ENCODE measurements around the gene KY. TPM values are rescaled to one million over a fixed set of nuclear protein-coding genes. Genes with fewer than 3 reads are reported as not detected.

Gene KY
- total and polyA plus RNA-seq, 4 donors: 0.06 to 0.21 (median 0.15) TPM; not detected in 1

GRCh38 chr3:134649106-134649705 lies 1.6 kb downstream of the KY start:
- no peak overlapping the region for H3K27ac ChIP-seq (ENCODE audit: low read depth in 1 of 2, low read length in 1 of 2)
- no peak overlapping the region for H3K4me3 ChIP-seq
- TF ChIP-seq CTCF (IDR thresholded peaks at IDR 0.05; ENCODE audit: control extremely low read depth, extremely low read depth): no peak
- peaks cover 0 to 5% (median 3%) of the 10 kb centered on the region in 3 donors for H3K27me3 ChIP-seq (ENCODE audit: control insufficient read depth in 3 of 3, insufficient read depth in 3 of 3, low read length in 2 of 3)
- DNase-seq (no peak), ATAC-seq (ENCODE audit: insufficient read depth, low FRiP score) (no peak)
- peaks cover 0 to 3% (median 0%) of the 10 kb centered on the region in 4 donors for H3K9me3 ChIP-seq (ENCODE audit: control insufficient read depth in 4 of 4, insufficient read depth in 3 of 4, low read length in 3 of 4)
- H3K36me3 ChIP-seq (ENCODE audit: control insufficient read depth in 4 of 4, insufficient read depth in 4 of 4, low read length in 4 of 4): no peaks in the 10 kb centered on the region
- H3K9ac ChIP-seq (ENCODE audit: insufficient read depth in 1 of 2, low read length in 2 of 2): no peak overlapping the region
- WGBS, 2 donors: 87% methylated on average over 7 of the region's 7 CpGs
- H3K4me1 ChIP-seq (ENCODE audit: control insufficient read depth in 5 of 5, insufficient read depth in 5 of 5, low read length in 5 of 5): peaks cover 0 to 17% (median 7%) of the 10 kb centered on the region in 5 donors

GRCh38 chr3:134647902-134648760 lies 2.7 kb downstream of the KY start:
- peaks cover 0 to 17% (median 7%) of the 10 kb centered on the region in 5 donors for H3K4me1 ChIP-seq (ENCODE audit: control insufficient read depth in 5 of 5, insufficient read depth in 5 of 5, low read length in 5 of 5)
- H3K9ac ChIP-seq (ENCODE audit: insufficient read depth in 1 of 2, low read length in 2 of 2): no peak overlapping the region
- ATAC-seq (ENCODE audit: insufficient read depth, low FRiP score): no peak
- no peaks in the 10 kb centered on the region for H3K36me3 ChIP-seq (ENCODE audit: control insufficient read depth in 4 of 4, insufficient read depth in 4 of 4, low read length in 4 of 4)
- H3K27me3 ChIP-seq (ENCODE audit: control insufficient read depth in 3 of 3, insufficient read depth in 3 of 3, low read length in 2 of 3): peaks cover 0 to 5% (median 3%) of the 10 kb centered on the region in 3 donors
- no peak overlapping the region for H3K27ac ChIP-seq (ENCODE audit: low read depth in 1 of 2, low read length in 1 of 2)
- peaks cover 0 to 3% (median 0%) of the 10 kb centered on the region in 4 donors for H3K9me3 ChIP-seq (ENCODE audit: control insufficient read depth in 4 of 4, insufficient read depth in 3 of 4, low read length in 3 of 4)
- DNase-seq: no peak
- H3K4me3 ChIP-seq: no peak overlapping the region
- WGBS, 2 donors: 90% methylated on average over 15 of the region's 15 CpGs
- TF ChIP-seq CTCF (IDR thresholded peaks at IDR 0.05; ENCODE audit: control extremely low read depth, extremely low read depth): no peak

- Histone ChIP-seq H3K9me3 (ENCODE audit: control insufficient read depth in 4 of 4, insufficient read depth in 3 of 4, low read length in 3 of 4) (peaks cover 0 to 3% (median 0%) of the 10 kb centered on the region in 4 donors), H3K4me3 (no peak overlapping the region), H3K27me3 (ENCODE audit: control insufficient read depth in 3 of 3, insufficient read depth in 3 of 3, low read length in 2 of 3) (peaks cover 0 to 5% (median 3%) of the 10 kb centered on the region in 3 donors), H3K27ac (ENCODE audit: low read depth in 1 of 2, low read length in 1 of 2) (no peak overlapping the region), H3K36me3 (ENCODE audit: control insufficient read depth in 4 of 4, insufficient read depth in 4 of 4, low read length in 4 of 4) (no peaks in the 10 kb centered on the region), H3K4me1 (ENCODE audit: control insufficient read depth in 5 of 5, insufficient read depth in 5 of 5, low read length in 5 of 5) (peaks cover 0 to 8% (median 3%) of the 10 kb centered on the region in 5 donors), H3K9ac (ENCODE audit: insufficient read depth in 1 of 2, low read length in 2 of 2) (no peak overlapping the region)
- no peak for TF ChIP-seq CTCF (IDR thresholded peaks at IDR 0.05; ENCODE audit: control extremely low read depth, extremely low read depth)
- ATAC-seq (ENCODE audit: insufficient read depth, low FRiP score) (no peak), DNase-seq (no peak)
- 91 to 93% methylated on average over 1 of the region's 1 CpG for WGBS, 2 donors
Measured at GRCh38 chr3:134646086-134646485, 4.7 kb downstream of the KY start.

Measured in lung (tissue), 12 donors.